GM08714 (cell line): ENCODE results near the gene ADCY2.

ENCODE experiments used
- H3K4me3 ChIP-seq: fragments of 200-500 bp; sonication (Bioruptor generic); 2 replicates; pipeline ENCODE4 v1.5.1; 2014; ENCODE audit warnings: mild to moderate bottlenecking, low read length, inconsistent platforms
- ZNF274 ChIP-seq: IDR thresholded peaks from 2 replicates; pipeline ENCODE4 v1.6.1; 2012; ENCODE audit warnings: mild to moderate bottlenecking, low read depth, low read length

ADCY2 gene

GRCh38 chr5:7644723-7645122, 248.8 kb downstream of the ADCY2 start:
- no peak for TF ChIP-seq ZNF274

GRCh38 chr5:7650755-7651154, 254.8 kb downstream of the ADCY2 start:
- TF ChIP-seq ZNF274 = no peak
- no peak overlapping the region for H3K4me3 ChIP-seq

More at GRCh38 chr5:7644723-7645122, 248.8 kb downstream of the ADCY2 start:
- H3K4me3 ChIP-seq = no peak overlapping the region

- H3K4me3 ChIP-seq = no peak overlapping the region
- TF ChIP-seq ZNF274 = no peak
Observed at GRCh38 chr5:7653046-7653445, 257.1 kb downstream of the ADCY2 start.

GRCh38 chr5:7657153-7657552, 261.2 kb downstream of the ADCY2 start:
- no peak for TF ChIP-seq ZNF274
- H3K4me3 ChIP-seq = no peak overlapping the region

- H3K4me3 ChIP-seq = no peak overlapping the region
- TF ChIP-seq ZNF274 = no peak
Observed at GRCh38 chr5:7659420-7659819, 263.5 kb downstream of the ADCY2 start.

GRCh38 chr5:7662289-7662688, 266.4 kb downstream of the ADCY2 start:
- no peak overlapping the region for H3K4me3 ChIP-seq
- TF ChIP-seq ZNF274 = no peak

GRCh38 chr5:7663808-7664207, 267.9 kb downstream of the ADCY2 start:
- TF ChIP-seq ZNF274 = no peak
- H3K4me3 ChIP-seq = no peak overlapping the region

GRCh38 chr5:7664208-7664607, 268.3 kb downstream of the ADCY2 start:
- H3K4me3 ChIP-seq = no peak overlapping the region
- no peak for TF ChIP-seq ZNF274

GRCh38 chr5:7667216-7667767, 271.4 kb downstream of the ADCY2 start:
- no peak for TF ChIP-seq ZNF274
- no peak overlapping the region for H3K4me3 ChIP-seq

GRCh38 chr5:7668161-7668560, 272.2 kb downstream of the ADCY2 start:
- no peak overlapping the region for H3K4me3 ChIP-seq
- no peak for TF ChIP-seq ZNF274

- no peak for TF ChIP-seq ZNF274
- no peak overlapping the region for H3K4me3 ChIP-seq
Observed at GRCh38 chr5:7668627-7669026, 272.7 kb downstream of the ADCY2 start.

GRCh38 chr5:7671381-7671993, 275.5 kb downstream of the ADCY2 start:
- H3K4me3 ChIP-seq = no peak overlapping the region
- no peak for TF ChIP-seq ZNF274

GRCh38 chr5:7673658-7674057, 277.7 kb downstream of the ADCY2 start:
- no peak for TF ChIP-seq ZNF274
- no peak overlapping the region for H3K4me3 ChIP-seq

GRCh38 chr5:7676455-7676854, 280.5 kb downstream of the ADCY2 start:
- no peak for TF ChIP-seq ZNF274
- H3K4me3 ChIP-seq = no peak overlapping the region

GRCh38 chr5:7678030-7678429, 282.1 kb downstream of the ADCY2 start:
- no peak for TF ChIP-seq ZNF274
- H3K4me3 ChIP-seq = no peak overlapping the region

- TF ChIP-seq ZNF274 = no peak
- H3K4me3 ChIP-seq = no peak overlapping the region
Observed at GRCh38 chr5:7679663-7680062, 283.7 kb downstream of the ADCY2 start.

GRCh38 chr5:7680260-7680659, 284.3 kb downstream of the ADCY2 start:
- TF ChIP-seq ZNF274 = no peak
- no peak overlapping the region for H3K4me3 ChIP-seq
